Non-pigmented ciliary epithelial cell (primary cell): ENCODE measurements around the gene APP.
"Not testable (repeated sequence)": the region's sequence is repeated elsewhere in the genome, so short reads cannot be mapped to it uniquely, and the experiment has no call there.

Source experiments
- DNase-seq: peaks from one replicate; pipeline ENCODE4 v3.0.0-alpha.2; 2010; ENCODE audit warnings: low read depth

The APP gene

GRCh38 chr21:25936776-25937175 is 233.8 kb downstream of the APP start:
- DNase-seq: no peak

DNA sequence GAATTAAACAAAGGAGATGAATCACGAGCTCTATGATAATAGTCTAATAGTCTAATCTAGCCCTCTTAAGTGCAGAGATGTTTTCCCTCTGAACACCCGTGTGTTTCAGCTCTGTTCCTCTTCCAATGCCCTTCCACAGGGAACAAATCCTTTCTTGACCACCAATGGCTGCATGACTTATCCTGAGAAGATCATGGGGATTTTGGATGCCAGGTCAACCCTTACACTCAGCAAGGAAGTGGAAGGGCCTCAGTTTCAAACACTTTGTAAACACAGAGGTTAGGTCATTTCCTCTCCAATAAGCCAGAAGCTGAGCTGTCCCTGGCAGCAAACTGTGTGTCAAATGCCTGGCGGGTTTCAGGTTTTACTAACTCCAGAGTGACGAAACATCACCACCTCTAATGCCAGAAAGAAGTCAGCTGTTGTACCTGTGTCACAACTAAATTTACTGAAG is 235.8 kb downstream of the APP start:
- DNase-seq: peak; percentile 95

DNA sequence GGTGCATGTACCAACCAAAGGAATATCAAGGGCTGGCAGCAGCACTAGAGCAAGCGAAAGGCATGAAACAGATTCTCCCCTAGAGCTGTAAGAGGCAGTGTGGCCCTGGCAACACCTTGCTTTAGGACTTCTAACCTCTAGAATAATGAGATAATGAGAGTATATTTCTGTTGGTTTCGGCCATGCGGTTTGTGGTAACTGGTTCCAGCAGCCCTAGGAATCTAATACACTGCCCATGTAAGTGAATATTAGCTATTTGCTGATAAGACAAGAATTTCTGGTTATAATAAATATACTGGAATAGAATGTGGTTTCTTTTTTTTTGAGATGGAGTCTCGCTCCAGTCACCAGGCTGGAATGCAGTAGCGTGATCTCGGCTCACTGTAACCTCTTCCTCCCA is 236.4 kb downstream of the APP start:
- DNase-seq: peak; percentile 74

- DNase-seq: no peak
Observed at GRCh38 chr21:25931765-25932164, 238.8 kb downstream of the APP start.

DNA sequence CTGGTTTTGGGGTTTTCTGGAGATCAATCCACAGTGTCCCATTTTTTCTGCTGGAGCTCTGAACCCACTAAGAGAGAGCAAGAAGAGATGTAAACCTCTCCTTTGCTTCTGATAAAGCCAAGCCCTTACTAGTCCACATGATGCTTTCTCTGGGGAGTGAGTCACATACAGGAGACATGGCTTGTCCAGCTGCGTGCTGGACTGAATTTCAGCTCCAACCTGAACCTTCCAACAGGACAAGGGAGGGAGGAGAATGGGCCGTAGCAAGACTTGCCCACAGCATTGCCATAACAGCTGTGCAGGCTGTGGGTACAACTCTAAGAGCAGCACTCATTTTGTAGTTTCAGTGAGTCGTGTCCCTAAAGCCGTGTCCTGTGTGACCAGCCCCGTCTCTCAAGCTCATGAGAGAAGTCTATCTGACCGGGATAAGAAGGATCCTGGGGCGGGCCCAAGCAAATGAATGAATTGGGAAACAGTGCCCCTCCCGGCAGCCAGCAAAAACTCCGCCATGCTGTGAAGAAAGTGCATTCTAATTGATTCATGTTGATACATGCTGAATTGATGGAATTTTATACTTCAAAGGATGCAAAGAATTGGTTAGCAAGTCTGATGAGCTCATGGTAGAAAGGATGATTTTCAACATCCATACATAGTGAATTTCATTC is 240.6 kb downstream of the APP start:
- peak; percentile 45 for DNase-seq

DNA sequence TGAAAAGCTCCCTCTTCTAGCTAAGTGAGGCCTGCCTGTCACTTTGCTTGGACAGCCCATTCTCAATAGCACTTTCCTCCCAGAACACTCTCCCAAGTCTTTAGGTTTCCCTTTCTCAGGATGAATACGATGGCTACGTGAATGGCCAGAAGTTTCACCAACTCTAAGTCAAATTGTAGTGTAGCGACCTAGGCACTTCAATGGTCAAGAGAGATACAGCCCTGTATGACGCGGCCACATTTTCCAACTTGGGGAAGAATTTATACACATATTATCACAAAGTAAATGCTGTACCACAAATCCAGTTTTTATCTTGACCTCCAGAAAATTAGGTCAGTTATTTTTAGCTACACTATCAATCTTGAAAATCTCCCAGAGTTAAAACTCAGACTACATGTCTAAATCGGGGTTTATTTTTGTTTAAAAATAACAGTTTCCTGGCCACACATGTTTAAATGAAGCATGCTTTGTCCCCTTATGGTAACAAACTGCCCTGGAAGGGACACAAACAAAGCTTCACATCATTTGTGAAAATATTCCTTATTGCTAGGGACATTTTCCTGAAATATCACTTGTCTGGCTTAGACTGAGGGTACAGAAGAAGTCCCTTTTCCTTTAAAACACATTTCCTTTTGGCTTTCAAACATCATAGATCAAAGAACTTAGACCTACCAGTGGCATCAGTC is 243.2 kb downstream of the APP start:
- no peak for DNase-seq

- DNase-seq: no peak
Observed at GRCh38 chr21:25925936-25926335, 244.6 kb downstream of the APP start.

DNA sequence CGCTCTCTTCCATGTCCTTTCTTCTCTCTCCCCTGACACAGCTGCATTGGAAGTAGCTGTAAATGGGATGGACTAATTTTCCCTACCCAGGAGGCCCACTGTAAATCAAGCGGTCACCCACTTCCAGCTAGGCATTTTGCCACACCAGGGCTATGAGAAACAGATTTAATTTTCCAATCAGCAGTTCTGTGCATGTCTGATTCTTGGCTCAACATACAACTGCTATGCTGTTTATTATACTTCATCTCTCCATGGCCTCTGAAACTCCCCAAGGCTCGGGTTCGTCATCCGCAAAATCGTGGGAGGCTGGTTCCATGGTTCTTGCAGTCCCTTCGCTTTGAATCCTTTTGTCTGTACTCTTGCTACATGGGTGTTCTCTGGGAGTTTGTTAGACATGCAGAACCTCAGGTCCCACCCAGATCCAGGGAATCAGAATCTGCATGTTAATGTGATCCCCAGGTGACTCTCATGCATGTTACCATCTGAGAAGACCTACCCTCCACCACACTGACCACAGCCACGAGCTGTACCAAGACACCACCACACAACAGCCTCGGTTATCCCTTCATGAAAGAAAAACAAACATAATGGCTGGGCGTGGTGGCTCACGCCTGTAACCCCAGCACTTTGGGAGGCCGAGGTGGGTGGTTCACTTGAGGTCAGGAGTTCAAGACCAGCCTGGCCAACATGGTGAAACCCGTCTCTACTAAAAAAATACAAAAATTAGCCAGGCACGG is 245.3 kb downstream of the APP start:
- DNase-seq: no peak

- DNase-seq: not testable (repeated sequence)
Observed at GRCh38 chr21:25918152-25918551, 252.4 kb downstream of the APP start.

DNA sequence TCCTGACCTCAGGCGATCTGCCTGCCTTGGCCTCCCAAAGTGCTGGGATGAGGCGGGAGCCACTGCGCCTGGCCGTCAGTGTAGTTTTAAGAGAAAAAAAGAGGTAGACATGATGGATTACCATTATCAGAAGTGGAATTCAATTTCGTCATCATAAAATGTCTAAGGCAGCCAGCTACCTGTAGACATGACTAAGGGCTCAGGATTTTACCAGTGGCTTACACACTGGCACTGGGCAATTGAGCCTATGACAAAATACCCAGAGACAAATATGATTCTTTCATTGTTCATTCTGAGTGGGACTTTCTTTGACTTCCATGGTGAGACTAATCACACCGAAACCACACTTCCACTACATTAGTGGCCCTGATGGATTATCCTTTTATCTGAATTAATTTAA is 254.3 kb downstream of the APP start:
- no peak for DNase-seq

DNA sequence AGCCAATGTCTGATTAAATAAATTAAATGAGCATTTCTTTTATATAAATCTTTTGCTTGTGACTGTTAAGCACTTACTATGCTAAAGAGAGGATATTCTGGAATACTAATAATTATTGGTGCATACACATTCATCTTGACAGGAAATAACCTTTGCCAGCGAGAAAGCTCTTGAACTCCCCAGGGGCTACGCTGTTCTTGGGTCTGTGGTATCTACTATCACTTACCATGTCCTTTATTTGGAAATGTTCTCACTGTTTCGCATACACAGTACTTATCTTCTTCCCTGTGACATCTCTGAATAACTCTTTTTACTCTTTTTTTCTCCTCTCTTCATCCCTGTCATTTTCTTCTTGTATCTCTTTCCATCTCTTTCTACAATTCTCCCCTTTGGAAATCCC is 257.1 kb downstream of the APP start:
- no peak for DNase-seq

- DNase-seq: no peak
Observed at GRCh38 chr21:25912402-25912746, 258.2 kb downstream of the APP start.

GRCh38 chr21:25911730-25912401 is 258.7 kb downstream of the APP start:
- no peak for DNase-seq

- no peak for DNase-seq
Observed at GRCh38 chr21:25910809-25911208, 259.8 kb downstream of the APP start.

DNA sequence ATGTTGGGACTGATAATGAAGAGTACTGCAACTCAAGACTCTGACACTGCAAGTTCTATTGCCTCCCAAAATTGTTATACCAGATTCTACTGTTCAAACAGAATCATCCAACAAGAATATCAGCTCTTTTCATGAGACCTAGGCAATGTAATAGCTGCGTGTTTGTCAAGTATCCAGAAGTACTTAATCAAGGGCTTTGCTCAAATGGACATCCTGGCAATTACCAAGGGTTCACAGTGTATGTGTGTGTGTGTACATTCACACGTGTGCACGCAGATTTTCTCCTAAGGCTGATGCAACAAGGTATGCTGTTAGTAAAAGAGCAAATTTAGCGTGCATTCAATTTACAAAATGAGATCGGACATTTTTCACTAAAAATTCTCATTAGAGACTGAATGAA is 261.2 kb downstream of the APP start:
- DNase-seq: no peak

DNA sequence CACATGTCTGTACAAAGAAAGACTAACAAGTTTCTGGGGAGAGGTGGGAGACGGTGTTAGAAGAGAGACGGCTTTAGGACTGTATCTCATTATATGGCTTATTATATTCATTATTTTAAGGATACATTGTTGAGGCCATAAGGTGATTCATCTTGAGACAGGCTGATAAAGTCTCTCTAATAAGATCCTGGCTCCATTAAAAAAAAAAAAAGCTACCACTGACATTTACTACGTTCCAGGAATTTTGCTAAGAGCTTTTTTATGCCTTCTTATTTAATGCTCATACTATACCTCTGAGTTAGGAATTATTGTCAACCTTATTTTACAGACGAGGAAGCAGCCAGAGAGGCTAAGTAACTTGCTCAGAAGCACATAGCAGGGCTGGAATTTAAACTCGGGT is 262.1 kb downstream of the APP start:
- DNase-seq: no peak

DNA sequence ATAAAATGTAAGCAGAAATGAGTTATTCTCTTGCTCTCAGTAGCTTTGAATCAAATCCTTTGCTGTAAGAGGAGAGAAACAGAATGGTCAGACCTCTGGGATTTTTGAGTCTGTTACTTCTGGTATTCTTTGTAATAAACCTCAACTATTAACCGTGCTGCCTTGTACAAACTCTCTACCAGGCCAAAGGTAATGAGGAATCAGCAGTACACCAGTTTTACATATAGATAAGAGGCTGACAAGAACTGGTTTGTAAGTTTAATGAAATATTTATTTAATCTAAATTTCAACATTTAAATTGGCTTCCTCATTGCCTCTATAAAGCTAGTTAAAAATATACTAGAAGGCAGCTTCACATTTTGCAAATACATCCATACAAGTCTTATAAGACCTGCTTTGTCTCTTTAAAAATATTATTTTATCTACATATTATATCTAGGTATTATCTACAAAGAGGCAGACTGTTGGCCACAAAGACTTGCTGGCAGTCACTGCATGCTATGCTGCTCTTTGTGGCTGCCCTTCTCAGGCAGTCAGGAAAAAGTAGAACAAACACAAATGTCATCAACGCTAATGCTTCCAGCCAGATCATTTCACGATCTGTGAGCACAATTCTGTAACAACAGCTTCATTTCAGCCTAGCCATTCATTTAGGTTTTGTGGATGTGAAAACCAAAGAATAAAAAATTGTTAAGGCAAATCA is 262.8 kb downstream of the APP start:
- DNase-seq: no peak

GRCh38 chr21:25906587-25906986 is 264.0 kb downstream of the APP start:
- no peak for DNase-seq

GRCh38 chr21:25905126-25905525 is 265.4 kb downstream of the APP start:
- DNase-seq: no peak

GRCh38 chr21:25904044-25904695 is 266.4 kb downstream of the APP start:
- DNase-seq: no peak

DNA sequence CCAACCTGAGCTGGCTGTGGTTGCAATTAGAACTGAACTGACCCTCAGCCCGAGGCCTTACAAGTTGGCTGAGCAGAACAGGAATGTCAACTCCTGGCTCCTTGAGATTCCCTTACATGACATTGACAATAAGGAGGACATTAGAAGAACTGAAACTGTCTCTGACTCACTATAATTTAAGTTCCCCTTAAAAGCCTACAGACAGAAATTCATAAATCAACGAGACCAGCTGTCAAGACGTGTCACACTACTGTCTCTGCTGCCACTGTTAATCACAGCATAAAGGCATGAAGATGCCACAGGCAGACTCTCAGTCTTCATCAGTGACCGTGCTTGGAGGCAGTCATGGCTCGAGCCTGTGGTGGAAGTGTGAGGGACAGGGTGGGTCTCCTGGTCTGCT is 267.0 kb downstream of the APP start:
- no peak for DNase-seq
